Thymus (tissue), 11 donors: Measurements from ENCODE around the gene ZCCHC12. TPM values are rescaled to one million over a fixed set of nuclear protein-coding genes. Genes with fewer than 3 reads are reported as not detected.

Experiments
- DNase-seq, 9 donors: peaks; one replicate each; pipeline ENCODE4 v3.0.0-alpha.2; 2013; ENCODE audit warnings: low spot score in 9 of 9, low read depth in 6 of 9, missing footprints in 1 of 9
- H3K27ac ChIP-seq, 2 donors: one replicate each; pipeline ENCODE4 v1.5.1; 2013; ENCODE audit warnings: control low read depth in 1 of 2, low read depth in 1 of 2, low read length in 1 of 2, mild to moderate bottlenecking in 1 of 2, moderate library complexity in 1 of 2
- H3K27me3 ChIP-seq, 2 donors: one replicate each; pipeline ENCODE4 v1.5.1; 2013; ENCODE audit warnings: low read length in 1 of 2; ENCODE audit not compliant: control insufficient read depth in 2 of 2, insufficient read depth in 1 of 2
- H3K36me3 ChIP-seq, 2 donors: one replicate each; pipeline ENCODE4 v1.5.1; 2013; ENCODE audit warnings: low read length in 1 of 2, mild to moderate bottlenecking in 1 of 2, moderate library complexity in 1 of 2; ENCODE audit not compliant: control insufficient read depth in 2 of 2, insufficient read depth in 2 of 2
- H3K4me1 ChIP-seq, 2 donors: one replicate each; pipeline ENCODE4 v1.5.1; 2013; ENCODE audit warnings: low read length in 2 of 2; ENCODE audit not compliant: control insufficient read depth in 2 of 2, insufficient read depth in 2 of 2
- H3K4me3 ChIP-seq, 2 donors: one replicate each; pipeline ENCODE4 v1.5.1; 2013; ENCODE audit warnings: low read length in 2 of 2, control low read depth in 1 of 2, mild to moderate bottlenecking in 1 of 2
- H3K9me3 ChIP-seq, 2 donors: one replicate each; pipeline ENCODE4 v1.5.1; 2013; ENCODE audit warnings: low read length in 1 of 2, mild to moderate bottlenecking in 1 of 2; ENCODE audit not compliant: control insufficient read depth in 2 of 2, insufficient read depth in 1 of 2
- WGBS: extraction: QIAGEN DNeasy Blood & Tissue Kit; methylation state at CpG from one replicate; pipeline ENCODE4 v1.1.7; 2013; 5-methylcytosine and 5-hydroxymethylcytosine counted together
- polyA plus RNA-seq: library from polyadenylated mRNA; stranded (reverse); fragments of 200-250 nt; gene quantifications from one replicate; pipeline ENCODE4 v1.2.3, GENCODE V29; 2013
- total RNA-seq: library from RNA; stranded (reverse); fragments of 120-200 nt; gene quantifications from one replicate; pipeline ENCODE4 v1.2.4, GENCODE V29; 2013
- donor health status: healthy.

ZCCHC12 gene
- total and polyA plus RNA-seq, 2 donors, result 0.28 to 4.6 TPM

DNA sequence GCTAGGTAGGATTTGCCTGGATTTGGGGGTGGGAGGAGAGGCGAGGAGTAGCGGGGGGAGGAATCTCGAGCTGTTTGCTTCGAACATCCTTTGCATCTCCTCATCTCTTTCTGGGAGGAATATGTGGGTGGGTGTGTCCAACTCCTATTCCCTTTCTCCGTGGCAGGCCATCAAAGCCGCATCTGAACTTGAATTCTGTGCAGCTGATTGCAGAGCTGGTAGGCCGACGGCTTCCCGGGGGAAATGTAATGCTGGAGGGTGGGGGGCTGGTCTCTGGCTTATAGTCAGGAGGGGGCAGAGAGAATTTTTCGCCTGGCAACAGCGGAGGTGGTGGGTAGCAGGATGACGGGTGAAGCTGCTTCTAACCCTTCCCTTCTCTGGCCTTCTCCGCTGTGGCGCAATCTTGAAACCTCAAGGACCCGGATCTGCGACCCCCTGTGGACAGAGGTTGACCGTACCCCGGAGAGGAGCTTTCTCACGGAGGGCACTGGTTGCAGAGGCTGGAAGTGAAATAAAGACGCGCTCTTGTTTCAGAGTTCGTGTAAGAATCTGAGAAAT, 628 bp downstream of the ZCCHC12 start:
- Histone ChIP-seq H3K4me3 (peak overlapping the region in 1 of 2 donors; percentile 2), H3K9me3 (no peaks in the 10 kb centered on the region), H3K36me3 (no peaks in the 10 kb centered on the region), H3K27ac (no peak overlapping the region), H3K27me3 (peaks cover 5 to 63% of the 10 kb centered on the region in 2 donors), H3K4me1 (peaks cover 0 to 12% of the 10 kb centered on the region in 2 donors)
- DNase-seq, result no peak
- 3% methylated on average over 22 of the region's 22 CpGs for WGBS

DNA sequence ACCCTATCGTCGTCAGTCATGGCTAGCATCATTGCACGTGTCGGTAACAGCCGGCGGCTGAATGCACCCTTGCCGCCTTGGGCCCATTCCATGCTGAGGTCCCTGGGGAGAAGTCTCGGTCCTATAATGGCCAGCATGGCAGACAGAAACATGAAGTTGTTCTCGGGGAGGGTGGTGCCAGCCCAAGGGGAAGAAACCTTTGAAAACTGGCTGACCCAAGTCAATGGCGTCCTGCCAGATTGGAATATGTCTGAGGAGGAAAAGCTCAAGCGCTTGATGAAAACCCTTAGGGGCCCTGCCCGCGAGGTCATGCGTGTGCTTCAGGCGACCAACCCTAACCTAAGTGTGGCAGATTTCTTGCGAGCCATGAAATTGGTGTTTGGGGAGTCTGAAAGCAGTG, 1.6 kb downstream of the ZCCHC12 start:
- peaks cover 0 to 12% of the 10 kb centered on the region in 2 donors for H3K4me1 ChIP-seq
- 13% methylated on average over 16 of the region's 16 CpGs for WGBS
- no peak overlapping the region for H3K4me3 ChIP-seq
- no peak for DNase-seq
- peaks cover 5 to 63% of the 10 kb centered on the region in 2 donors for H3K27me3 ChIP-seq
- no peak overlapping the region for H3K27ac ChIP-seq
- no peaks in the 10 kb centered on the region for H3K36me3 ChIP-seq
- no peaks in the 10 kb centered on the region for H3K9me3 ChIP-seq

GRCh38 chrX:118839334-118839958, 15.8 kb downstream of the ZCCHC12 start:
- H3K4me1 ChIP-seq, result no peaks in the 10 kb centered on the region
- H3K4me3 ChIP-seq, result peak overlapping the region; percentile 22 to 30
- no peaks in the 10 kb centered on the region for H3K36me3 ChIP-seq
- no peak overlapping the region for H3K27ac ChIP-seq
- H3K9me3 ChIP-seq, result no peaks in the 10 kb centered on the region
- DNase-seq, result peak in 5 of 9 donors; percentile 12 to 42 (median 26)
- H3K27me3 ChIP-seq, result peaks cover 0 to 12% of the 10 kb centered on the region in 2 donors
- 8% methylated on average over 50 of the region's 50 CpGs for WGBS

- WGBS, result 15% methylated on average over 1 of the region's 1 CpG
- H3K27ac ChIP-seq, result no peak overlapping the region
- H3K36me3 ChIP-seq, result no peaks in the 10 kb centered on the region
- no peaks in the 10 kb centered on the region for H3K27me3 ChIP-seq
- H3K9me3 ChIP-seq, result no peaks in the 10 kb centered on the region
- H3K4me1 ChIP-seq, result no peaks in the 10 kb centered on the region
- no peak overlapping the region for H3K4me3 ChIP-seq
- peak in 6 of 9 donors; percentile 8 to 61 (median 24) for DNase-seq
These were observed 24.1 kb downstream of the ZCCHC12 start for GRCh38 chrX:118847676-118848075.

DNA sequence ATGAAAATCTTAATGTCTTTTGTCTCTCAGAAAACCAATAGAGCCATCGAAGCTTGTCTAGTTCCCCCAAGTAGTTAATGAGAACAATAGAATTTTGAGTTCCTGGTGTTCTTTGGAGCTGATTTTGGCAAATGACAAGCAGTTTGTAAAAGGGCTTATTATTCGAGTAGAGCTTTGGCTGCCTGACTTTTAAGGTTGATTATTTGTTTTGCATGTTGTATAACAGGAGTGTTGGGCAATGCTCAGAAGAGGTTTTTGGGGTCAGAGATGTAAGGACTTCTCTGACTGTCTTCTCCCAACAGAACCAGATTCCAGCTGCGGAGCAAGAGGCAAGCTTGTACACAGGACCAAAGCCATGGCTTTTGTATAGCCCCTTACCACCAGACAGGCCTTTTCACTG, 30.0 kb downstream of the ZCCHC12 start:
- H3K4me3 ChIP-seq, result no peak overlapping the region
- H3K27me3 ChIP-seq, result no peaks in the 10 kb centered on the region
- no peaks in the 10 kb centered on the region for H3K36me3 ChIP-seq
- H3K9me3 ChIP-seq, result no peaks in the 10 kb centered on the region
- WGBS, result 88% methylated on average over 3 of the region's 3 CpGs
- DNase-seq, result no peak
- no peaks in the 10 kb centered on the region for H3K4me1 ChIP-seq
- H3K27ac ChIP-seq, result no peak overlapping the region

DNA sequence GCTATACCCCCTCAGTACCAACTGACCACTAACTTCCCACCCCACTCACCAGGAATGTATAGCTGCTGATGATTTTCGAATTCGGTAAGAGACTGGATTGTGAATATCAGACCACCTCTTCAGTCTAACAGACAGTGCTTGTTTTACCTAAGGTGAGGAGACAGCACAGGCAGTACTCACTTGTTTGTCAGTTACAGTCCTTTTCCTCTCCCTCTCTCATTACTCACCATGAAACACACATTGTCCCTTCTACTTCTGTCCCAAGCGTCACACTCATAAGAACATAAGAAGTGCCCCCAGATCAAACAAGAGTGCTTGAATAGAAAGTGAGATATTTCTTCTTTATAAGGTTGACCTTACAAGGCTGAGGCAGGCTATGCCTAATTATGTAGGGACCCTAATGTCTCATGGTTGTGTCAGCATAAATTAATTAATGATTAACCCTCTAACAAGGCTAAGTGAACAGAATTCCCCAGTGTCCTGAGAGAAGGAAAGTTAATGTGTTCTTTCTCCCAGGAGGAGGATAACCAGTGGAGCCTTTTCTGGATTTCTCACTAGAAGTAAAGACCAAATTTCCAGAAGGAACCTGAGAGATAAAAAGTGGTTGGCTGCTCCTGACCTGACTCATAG, 32.2 kb downstream of the ZCCHC12 start:
- WGBS, result 96% methylated on average over 3 of the region's 3 CpGs
- DNase-seq, result no peak
- H3K4me3 ChIP-seq, result no peak overlapping the region

GRCh38 chrX:118857006-118857405, 33.4 kb downstream of the ZCCHC12 start:
- Histone ChIP-seq H3K9me3 (no peaks in the 10 kb centered on the region), H3K27me3 (no peaks in the 10 kb centered on the region), H3K36me3 (no peaks in the 10 kb centered on the region), H3K4me3 (no peak overlapping the region), H3K4me1 (no peaks in the 10 kb centered on the region), H3K27ac (no peak overlapping the region)
- no peak for DNase-seq
- WGBS, result 90% methylated on average over 3 of the region's 3 CpGs

More for the DNA sequence above, 32.2 kb downstream of the ZCCHC12 start:
- no peaks in the 10 kb centered on the region for H3K9me3 ChIP-seq
- H3K27me3 ChIP-seq, result no peaks in the 10 kb centered on the region
- H3K27ac ChIP-seq, result no peak overlapping the region
- H3K36me3 ChIP-seq, result no peaks in the 10 kb centered on the region
- no peaks in the 10 kb centered on the region for H3K4me1 ChIP-seq

DNA sequence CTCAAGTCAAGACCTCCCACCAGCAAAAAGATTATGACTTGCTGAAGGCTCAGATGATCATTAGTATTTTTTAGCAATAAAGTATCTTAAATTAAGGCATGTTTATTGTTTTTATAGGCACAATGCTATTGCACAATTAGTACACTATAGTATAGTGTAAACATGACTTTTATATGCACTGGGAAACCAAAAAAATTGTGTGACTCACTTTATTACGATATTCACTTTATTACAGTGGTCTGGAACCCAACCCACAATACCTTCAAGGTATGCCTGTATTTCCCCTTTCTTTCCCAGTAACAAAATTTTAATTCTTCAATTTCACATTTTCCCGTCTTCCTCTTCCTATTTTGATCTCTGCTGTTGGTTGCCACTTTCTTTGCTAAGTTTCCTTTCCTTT, 37.7 kb downstream of the ZCCHC12 start:
- Histone ChIP-seq H3K9me3 (no peaks in the 10 kb centered on the region), H3K27me3 (no peaks in the 10 kb centered on the region), H3K4me3 (no peak overlapping the region), H3K4me1 (no peaks in the 10 kb centered on the region), H3K27ac (no peak overlapping the region), H3K36me3 (no peaks in the 10 kb centered on the region)
- no peak for DNase-seq
- 94% methylated on average over 2 of the region's 2 CpGs for WGBS

DNA sequence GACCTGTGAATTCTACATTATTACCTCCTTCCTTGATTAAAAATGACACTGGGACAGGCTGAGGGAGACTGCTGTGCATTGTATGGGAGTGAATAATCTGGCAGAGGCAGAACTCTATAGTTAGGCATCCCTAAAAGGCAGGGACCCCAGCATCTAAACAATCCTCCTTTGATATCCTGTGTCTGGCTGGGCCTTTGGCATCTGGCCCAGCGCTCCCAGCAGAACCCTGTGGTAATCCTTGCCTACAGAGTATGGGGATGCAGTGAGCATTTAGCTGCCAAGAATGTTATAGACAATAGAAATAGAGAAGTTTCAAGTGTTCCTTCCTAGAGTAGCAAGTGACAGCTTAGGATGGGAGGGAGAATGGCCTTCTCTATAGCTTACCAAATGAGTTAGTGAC, 38.5 kb downstream of the ZCCHC12 start:
- Histone ChIP-seq H3K4me3 (no peak overlapping the region), H3K9me3 (no peaks in the 10 kb centered on the region), H3K27me3 (no peaks in the 10 kb centered on the region), H3K27ac (no peak overlapping the region), H3K4me1 (no peaks in the 10 kb centered on the region), H3K36me3 (no peaks in the 10 kb centered on the region)
- no peak for DNase-seq
- WGBS, result 97% methylated on average over 1 of the region's 1 CpG
